NCI-H146 treated with DMSO at 0.1 percent for 48 hours (cell line): ENCODE results near the gene EXOSC5.
"Not testable (repeated sequence)": the region's sequence is repeated elsewhere in the genome, so short reads cannot be mapped to it uniquely, and the experiment has no call there.

ENCODE experiments used
- DNase-seq: peaks from one replicate; lab custom pipeline; 2025; ENCODE audit not compliant: unreplicated experiment; lab: John Stamatoyannopoulos, UW

Gene EXOSC5

GRCh38 chr19:41371541-41371940 is 25.6 kb downstream of the EXOSC5 start:
- no peak for DNase-seq

GRCh38 chr19:41371119-41371518 is 26.0 kb downstream of the EXOSC5 start:
- not testable (repeated sequence) for DNase-seq

GRCh38 chr19:41369769-41370168 is 27.4 kb downstream of the EXOSC5 start:
- DNase-seq: no peak

GRCh38 chr19:41367848-41368301 is 29.3 kb downstream of the EXOSC5 start:
- DNase-seq: no peak

- no peak for DNase-seq
These were observed 31.1 kb downstream of the EXOSC5 start for GRCh38 chr19:41366089-41366488.

GRCh38 chr19:41364524-41365391 is 32.4 kb downstream of the EXOSC5 start:
- no peak for DNase-seq

- DNase-seq: peak; percentile 98
These were observed 33.2 kb downstream of the EXOSC5 start, which contains the start of gene B9D2 for GRCh38 chr19:41363753-41364523. B9D2 (minus strand) TSS chr19:41364149; CDS start chr19:41363519, 630 bp downstream.

GRCh38 chr19:41363371-41363752 is 33.8 kb downstream of the EXOSC5 start:
- DNase-seq: no peak

GRCh38 chr19:41362143-41362847 is 34.9 kb downstream of the EXOSC5 start:
- DNase-seq: no peak

GRCh38 chr19:41359741-41360140 is 37.4 kb downstream of the EXOSC5 start:
- no peak for DNase-seq

- DNase-seq: no peak
These were observed 39.4 kb downstream of the EXOSC5 start for GRCh38 chr19:41357746-41358145.

GRCh38 chr19:41356984-41357739 is 40.0 kb downstream of the EXOSC5 start:
- no peak for DNase-seq

- no peak for DNase-seq
These were observed 41.4 kb downstream of the EXOSC5 start for GRCh38 chr19:41355802-41356201.

GRCh38 chr19:41355035-41355434 is 42.1 kb downstream of the EXOSC5 start:
- no peak for DNase-seq

GRCh38 chr19:41354343-41354953 is 42.7 kb downstream of the EXOSC5 start:
- no peak for DNase-seq

GRCh38 chr19:41353466-41354342 is 43.5 kb downstream of the EXOSC5 start, which contains the start of gene TGFB1:
TGFB1 (minus strand) TSS chr19:41353922; CDS start chr19:41353044, 878 bp downstream.
- DNase-seq: no peak

GRCh38 chr19:41352609-41353465 is 44.3 kb downstream of the EXOSC5 start:
- peak; percentile 41 for DNase-seq

GRCh38 chr19:41352279-41352608 is 44.9 kb downstream of the EXOSC5 start:
- DNase-seq: no peak
